ENCODE data around the gene IFNL1. TPM values are rescaled to one million over a fixed set of nuclear protein-coding genes. Genes with fewer than 3 reads are reported as not detected.
"Not testable (repeated sequence)": the region's sequence is repeated elsewhere in the genome, so short reads cannot be mapped to it uniquely, and the experiment has no call there.

Gene IFNL1
- total RNA-seq, 1 experiment from 2014 or later: 0.57 TPM

- no peak overlapping the region for H3K4me3 ChIP-seq (ENCODE audit: low read depth in 2 of 2, low read length in 2 of 2)
- DNase-seq (ENCODE audit: low read depth, low spot score): no peak
- peaks cover 23% of the 10 kb centered on the region for H3K4me1 ChIP-seq (ENCODE audit: control insufficient read depth, insufficient read depth, low read length)
- no peak overlapping the region for H3K27ac ChIP-seq (ENCODE audit: low read length)
- ChIA-PET POLR2A (interaction anchor here (0.7 kb wide), 2 partner anchors 66 to 91 kb away, joined by 4 read pairs; no protein-coding TSS in a partner anchor), CTCF (interaction anchor here (0.9 to 1.6 kb wide), 3 partner anchors 10 to 26 kb away, joined by 3 to 12 read pairs (median 12); no protein-coding TSS in a partner anchor)
- no TSS peak for BruUV-seq (replicated peaks)
- H3K36me3 ChIP-seq (ENCODE audit: control insufficient read depth, insufficient read depth, low read length): 0 out of 2 replicates have a peak, but pooled peaks cover 3% of the 10 kb centered on the region
- no peak for ATAC-seq
- TF ChIP-seq POLR2AphosphoS5 (IDR thresholded peaks at IDR 0.05; ENCODE audit: low read depth, low read length) (no peak), TCF7L2 (IDR thresholded peaks at IDR 0.05; ENCODE audit: low read depth, low read length) (no peak), CTCF (IDR thresholded peaks at IDR 0.05) (no peak), REST (IDR thresholded peaks at IDR 0.05; ENCODE audit: insufficient read depth in 1 of 2, low read depth in 2 of 2, low read length in 1 of 2) (no peak), SIN3A (IDR thresholded peaks at IDR 0.05; ENCODE audit: borderline replicate concordance, insufficient read depth, low read depth, low read length) (no peak)
- in situ Hi-C loops (cut with HindIII; ENCODE audit: low pct_unique_long_range_greater_than_20kb, low sequenced_read_pairs): loop anchor here (5.0 to 10.0 kb wide), 2 partner anchors 45 to 122 kb away; partner anchors contain the start of gene IFNL1
- intact Hi-C loops (cut with micrococcal nuclease; ENCODE audit: unreplicated experiment): loop anchor here (10.0 kb wide), 1 partner anchor 395 kb away; no protein-coding TSS in a partner anchor
- no peaks in the 10 kb centered on the region for H3K9me3 ChIP-seq (ENCODE audit: control insufficient read depth, insufficient read depth, low read depth, low read length)
- no peaks in the 10 kb centered on the region for H3K27me3 ChIP-seq (ENCODE audit: control insufficient read depth, insufficient read depth, low read length)
Observed at GRCh38 chr19:39339674-39340073, 43.5 kb downstream of the IFNL1 start.

- H3K27ac ChIP-seq (ENCODE audit: low read length); H3K36me3 ChIP-seq (ENCODE audit: control insufficient read depth, insufficient read depth, low read length); DNase-seq (ENCODE audit: low read depth, low spot score); H3K9me3 ChIP-seq (ENCODE audit: control insufficient read depth, insufficient read depth, low read depth, low read length); ATAC-seq; BruUV-seq (replicated peaks); H3K4me3 ChIP-seq (ENCODE audit: low read depth in 2 of 2, low read length in 2 of 2); intact Hi-C loops (cut with micrococcal nuclease; ENCODE audit: unreplicated experiment); H3K27me3 ChIP-seq (ENCODE audit: control insufficient read depth, insufficient read depth, low read length): not testable (repeated sequence)
- in situ Hi-C loops (cut with HindIII; ENCODE audit: low pct_unique_long_range_greater_than_20kb, low sequenced_read_pairs): loop anchor here (5.0 to 10.0 kb wide), 2 partner anchors 45 to 123 kb away; partner anchors contain the start of gene IFNL1
- ChIA-PET POLR2A (interaction anchor here (0.7 kb wide), 1 partner anchor 91 kb away, joined by 4 read pairs; no protein-coding TSS in a partner anchor), CTCF (interaction anchor here (0.7 to 0.9 kb wide), 2 partner anchors 27 to 125 kb away, joined by 3 read pairs; no protein-coding TSS in a partner anchor)
- H3K4me1 ChIP-seq (ENCODE audit: control insufficient read depth, insufficient read depth, low read length): peaks cover 28% of the 10 kb centered on the region
Observed at GRCh38 chr19:39340156-39340555, 43.9 kb downstream of the IFNL1 start.

Data from Panc1 (cell line).